Endothelial cell of umbilical vein (primary cell): ENCODE data around the gene WDPCP. TPM values are rescaled to one million over a fixed set of nuclear protein-coding genes. Genes with fewer than 3 reads are reported as not detected.

Experiments
- BruUV-seq: library from RNA; stranded (reverse); fragments of 400-500 nt; replicated peaks from 2 replicates; lab custom pipeline; 2021; lab: Mats Ljungman, UMichigan
- CTCF ChIA-PET: fragments of 300-600, 350-600 bp; sonication (Branson Sonifier 250); formaldehyde crosslinking; loops from one replicate; lab custom pipeline; 2021; ENCODE audit warnings: antibody characterized with exemption, inconsistent platforms; lab: Charles Lee
- POLR2A ChIA-PET: fragments of 300-600, 350-600 bp; sonication (Branson Sonifier 250); formaldehyde crosslinking; loops from one replicate; lab custom pipeline; 2021; ENCODE audit warnings: antibody characterized with exemption, inconsistent platforms; lab: Charles Lee
- DNase-seq: peaks from one replicate; pipeline ENCODE4 v3.0.0-alpha.2; 2011; ENCODE audit warnings: low read depth, low spot score
- FAIRE-seq: peaks from 2 replicates; lab custom pipeline; 2011; peaks lifted over from hg19 to GRCh38; lab: Jason Lieb, UNC
- H2AFZ ChIP-seq: 2 replicates; pipeline ENCODE4 v1.6.0; 2012; ENCODE audit warnings: low read depth, low read length, control low read depth, inconsistent platforms
- H3K27ac ChIP-seq: 2 replicates; pipeline ENCODE4 v1.5.1; 2011; ENCODE audit warnings: low read depth, mild to moderate bottlenecking, control low read depth, low read length, moderate library complexity; ENCODE audit not compliant: insufficient read depth
- H3K27me3 ChIP-seq, 2 experiments: 2 replicates each; pipeline versions ENCODE4 v1.6.0 to v1.6.1; 2011; ENCODE audit warnings: low read length in 2 of 2, mixed read lengths in 1 of 2; ENCODE audit not compliant: control insufficient read depth in 2 of 2, insufficient read depth in 2 of 2
- H3K36me3 ChIP-seq, 2 experiments: 2 replicates in 1 of 2; 3 replicates in 1 of 2; pipeline ENCODE4 v1.5.1; 2011; ENCODE audit warnings: low read length in 2 of 2, mild to moderate bottlenecking in 1 of 2, moderate library complexity in 1 of 2; ENCODE audit not compliant: control insufficient read depth in 2 of 2, insufficient read depth in 2 of 2; ENCODE audit errors: extremely low read depth in 1 of 2
- H3K4me1 ChIP-seq: 3 replicates; pipeline ENCODE4 v1.5.1; 2011; ENCODE audit warnings: mild to moderate bottlenecking, low read length; ENCODE audit not compliant: control insufficient read depth, insufficient read depth; ENCODE audit errors: extremely low read depth
- H3K4me2 ChIP-seq: 2 replicates; pipeline ENCODE4 v1.6.1; 2011; ENCODE audit warnings: low read length, control low read depth, mixed read lengths; ENCODE audit not compliant: insufficient read depth
- H3K4me3 ChIP-seq, 3 experiments: fragments of 200-600 bp in 1 of 3; sonication (generic), shearing (Covaris generic) in 1 of 3; replicated peaks in 1 of 3; 2 replicates each; pipeline ENCODE4 v1.5.1; 2011 to 2016; ENCODE audit warnings: control low read depth in 3 of 3, low read length in 3 of 3, mild to moderate bottlenecking in 2 of 3, inconsistent platforms in 1 of 3, low read depth in 1 of 3, moderate library complexity in 1 of 3; ENCODE audit not compliant: insufficient read depth in 1 of 3
- H3K79me2 ChIP-seq: 2 replicates; pipeline ENCODE4 v1.6.0; 2012; ENCODE audit warnings: low read length, inconsistent platforms; ENCODE audit not compliant: control insufficient read depth, insufficient read depth
- H3K9ac ChIP-seq: replicated peaks from 2 replicates; pipeline ENCODE3; 2011; ENCODE audit warnings: low read length, control low read depth; ENCODE audit not compliant: insufficient read depth; ENCODE audit errors: extremely low read depth
- H3K9me1 ChIP-seq: replicated peaks from 3 replicates; pipeline ENCODE4 v1.6.0; 2011; ENCODE audit warnings: mild to moderate bottlenecking, low read length; ENCODE audit not compliant: control insufficient read depth, insufficient read depth; ENCODE audit errors: extremely low read depth
- H3K9me3 ChIP-seq: replicated peaks from 2 replicates; pipeline ENCODE4 v1.5.1; 2012; ENCODE audit warnings: low read length, inconsistent platforms; ENCODE audit not compliant: control insufficient read depth, insufficient read depth
- H4K20me1 ChIP-seq: replicated peaks from 2 replicates; pipeline ENCODE3; 2011; ENCODE audit warnings: mild to moderate bottlenecking, low read length; ENCODE audit not compliant: control insufficient read depth, insufficient read depth; ENCODE audit errors: extremely low read depth
- EZH2 ChIP-seq: IDR thresholded peaks from 2 replicates; pipeline ENCODE4 v1.6.1; 2012; ENCODE audit warnings: borderline replicate concordance, low read depth, mild to moderate bottlenecking, moderate library complexity, low read length, inconsistent platforms; ENCODE audit not compliant: severe bottlenecking
- FOS ChIP-seq: IDR thresholded peaks from 2 replicates; pipeline ENCODE4 v1.6.1; 2011; ENCODE audit warnings: mild to moderate bottlenecking, low read length, moderate library complexity, borderline replicate concordance; ENCODE audit not compliant: insufficient read depth
- GATA2 ChIP-seq: IDR thresholded peaks from 2 replicates; pipeline ENCODE4 v1.7.0; 2011; ENCODE audit warnings: low read depth, mild to moderate bottlenecking, moderate library complexity, mixed read lengths, low read length; ENCODE audit not compliant: insufficient read length, insufficient read depth
- JUN ChIP-seq: IDR thresholded peaks from 2 replicates; pipeline ENCODE4 v1.6.1; 2011; ENCODE audit warnings: borderline replicate concordance, low read depth; ENCODE audit not compliant: insufficient read length, insufficient read depth
- MYC ChIP-seq: IDR thresholded peaks from one replicate; pipeline ENCODE4 v1.6.1; 2011; ENCODE audit warnings: mild to moderate bottlenecking, low read depth, low read length
- POLR2A ChIP-seq: IDR thresholded peaks from 2 replicates; pipeline ENCODE4 v1.6.1; 2012; ENCODE audit warnings: low read depth, mild to moderate bottlenecking, control low read depth, low read length
- POLR2AphosphoS5 ChIP-seq: IDR thresholded peaks from 2 replicates; pipeline ENCODE4 v1.6.1; 2012; ENCODE audit warnings: low read depth, mild to moderate bottlenecking, control low read depth, low read length, moderate library complexity; ENCODE audit not compliant: insufficient read depth
- dilution Hi-C: fragments of 300-500 bp; cut with MboI; formaldehyde crosslinking; loops from one replicate; pipeline ENCODE4 v1.15.0; 2019; ENCODE audit warnings: low sequenced_read_pairs; ENCODE audit not compliant: extremely low pct_ligation_motif_present
- intact Hi-C: fragments of 100-400 bp; cut with micrococcal nuclease; formaldehyde crosslinking; loops from one replicate; pipeline ENCODE4 v1.10.0; 2022
- polyA plus RNA-seq, 4 experiments: library from polyadenylated mRNA; depleted of rRNA in 3 of 4; stranded (reverse) in 3 of 4; unstranded in 1 of 4; fragments of >200 nt; gene quantifications; 2 replicates each; pipeline versions ENCODE4 v1.2.1 to v1.2.3, GENCODE V29; 2011 to 2012; ENCODE audit warnings: missing spikeins in 1 of 4
- total RNA-seq: library from RNA; stranded (reverse); gene quantifications from 2 replicates; pipeline ENCODE4 v1.2.3, GENCODE V29; 2021
- TF ChIP-seq, protein P1 (sequence below), 2 donors: IDR thresholded peaks; 1 replicate in 1 of 2; 2 replicates in 1 of 2; pipeline ENCODE4 v1.5.1; 2011; ENCODE audit warnings: low read length in 2 of 2, mild to moderate bottlenecking in 2 of 2, moderate library complexity in 2 of 2, control low read depth in 1 of 2, inconsistent platforms in 1 of 2, low read depth in 1 of 2; ENCODE audit not compliant: insufficient read depth in 1 of 2; ENCODE audit errors: extremely low read depth in 1 of 2
- TF ChIP-seq, protein P2 (sequence below): IDR thresholded peaks from 2 replicates; pipeline ENCODE4 v1.6.1; 2011; ENCODE audit not compliant: insufficient read depth, insufficient read length

Gene WDPCP
- total and polyA plus RNA-seq, 2 donors (not counting 3 experiments of a cell fraction or from before 2014, with no cell fraction given): 4.0 to 8.8 TPM

DNA sequence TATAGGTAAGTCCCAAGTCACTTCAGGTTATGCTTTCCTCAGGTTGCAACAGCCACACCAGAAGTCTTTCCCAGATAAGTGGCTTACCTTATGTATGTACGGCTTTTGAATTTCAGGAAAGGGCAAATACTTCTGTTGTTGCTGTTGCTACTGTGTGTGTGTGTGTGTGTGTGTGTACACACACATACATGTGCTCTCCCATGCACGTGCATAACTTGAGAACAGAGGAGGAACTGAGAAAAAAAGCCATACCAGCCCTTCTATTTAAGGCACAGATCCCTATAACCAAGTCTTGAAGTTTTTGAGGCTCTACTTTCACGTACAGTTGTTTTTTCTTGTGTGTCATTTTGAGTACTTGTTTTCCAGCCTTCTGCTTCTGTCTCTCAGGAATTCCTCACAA, 62.4 kb downstream of the WDPCP start:
- Histone ChIP-seq H3K9me3 (no peaks in the 10 kb centered on the region), H3K9ac (no peak overlapping the region), H3K4me1 (no peaks in the 10 kb centered on the region), H3K4me3 (no peak overlapping the region), H3K36me3 (no peaks in the 10 kb centered on the region), H3K79me2 (no peaks in the 10 kb centered on the region), H3K27ac (no peak overlapping the region), H2AFZ (no peak overlapping the region), H3K9me1 (no peaks in the 10 kb centered on the region), H3K4me2 (no peak overlapping the region), H4K20me1 (no peaks in the 10 kb centered on the region), H3K27me3 (no peaks in the 10 kb centered on the region)
- intact Hi-C loops (no loop called here), dilution Hi-C loops (no loop called here)
- FAIRE-seq: no peak
- DNase-seq: no peak
- no TSS peak for BruUV-seq
- CTCF ChIA-PET: no interaction called here
- TF ChIP-seq, protein P1, sequence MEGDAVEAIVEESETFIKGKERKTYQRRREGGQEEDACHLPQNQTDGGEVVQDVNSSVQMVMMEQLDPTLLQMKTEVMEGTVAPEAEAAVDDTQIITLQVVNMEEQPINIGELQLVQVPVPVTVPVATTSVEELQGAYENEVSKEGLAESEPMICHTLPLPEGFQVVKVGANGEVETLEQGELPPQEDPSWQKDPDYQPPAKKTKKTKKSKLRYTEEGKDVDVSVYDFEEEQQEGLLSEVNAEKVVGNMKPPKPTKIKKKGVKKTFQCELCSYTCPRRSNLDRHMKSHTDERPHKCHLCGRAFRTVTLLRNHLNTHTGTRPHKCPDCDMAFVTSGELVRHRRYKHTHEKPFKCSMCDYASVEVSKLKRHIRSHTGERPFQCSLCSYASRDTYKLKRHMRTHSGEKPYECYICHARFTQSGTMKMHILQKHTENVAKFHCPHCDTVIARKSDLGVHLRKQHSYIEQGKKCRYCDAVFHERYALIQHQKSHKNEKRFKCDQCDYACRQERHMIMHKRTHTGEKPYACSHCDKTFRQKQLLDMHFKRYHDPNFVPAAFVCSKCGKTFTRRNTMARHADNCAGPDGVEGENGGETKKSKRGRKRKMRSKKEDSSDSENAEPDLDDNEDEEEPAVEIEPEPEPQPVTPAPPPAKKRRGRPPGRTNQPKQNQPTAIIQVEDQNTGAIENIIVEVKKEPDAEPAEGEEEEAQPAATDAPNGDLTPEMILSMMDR (IDR thresholded peaks at IDR 0.05; ENCODE audit: extremely low read depth in 1 of 2, insufficient read depth in 1 of 2, low read depth in 1 of 2, low read length in 2 of 2): no peak
- TF ChIP-seq JUN (no peak), FOS (no peak), GATA2 (no peak), MYC (no peak), POLR2A (no peak), POLR2AphosphoS5 (no peak), EZH2 (no peak)
- TF ChIP-seq, protein P2, sequence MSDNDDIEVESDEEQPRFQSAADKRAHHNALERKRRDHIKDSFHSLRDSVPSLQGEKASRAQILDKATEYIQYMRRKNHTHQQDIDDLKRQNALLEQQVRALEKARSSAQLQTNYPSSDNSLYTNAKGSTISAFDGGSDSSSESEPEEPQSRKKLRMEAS: no peak
- POLR2A ChIA-PET: interaction anchor here (0.6 kb wide), 1 partner anchor 178 kb away, joined by 4 read pairs; no protein-coding TSS in a partner anchor
